ENCODE results near the gene SLC44A2. TPM values are rescaled to one million over a fixed set of nuclear protein-coding genes. Genes with fewer than 3 reads are reported as not detected.

The SLC44A2 gene
- polyA plus RNA-seq, 1 donor (not counting 4 experiments of a cell fraction or from before 2014, with no cell fraction given), result 94.7 TPM

- Histone ChIP-seq H3K9ac (ENCODE audit: control insufficient read depth, extremely low read depth, insufficient read depth, low read length) (no peak overlapping the region), H3K27me3 (ENCODE audit: control insufficient read depth, extremely low read depth, insufficient read depth, low read length) (no peaks in the 10 kb centered on the region), H3K4me3 (ENCODE audit: control insufficient read depth in 2 of 3, extremely low read depth in 1 of 3, insufficient read depth in 2 of 3, low read depth in 1 of 3, low read length in 3 of 3) (no peak overlapping the region), H3K9me1 (ENCODE audit: control insufficient read depth, extremely low read depth, insufficient read depth, low read length) (no peaks in the 10 kb centered on the region), H3K4me1 (ENCODE audit: control insufficient read depth, extremely low read depth, insufficient read depth, low read length) (peaks cover 12% of the 10 kb centered on the region), H3K27ac (ENCODE audit: control insufficient read depth, insufficient read depth, low read length) (no peak overlapping the region), H3K9me3 (ENCODE audit: control insufficient read depth, low read depth, low read length) (no peaks in the 10 kb centered on the region), H3K4me2 (ENCODE audit: control insufficient read depth, extremely low read depth, insufficient read depth, low read depth, low read length) (no peak overlapping the region), H4K20me1 (ENCODE audit: control insufficient read depth, extremely low read depth, insufficient read depth, low read length) (peaks cover 26% of the 10 kb centered on the region), H3K36me3 (ENCODE audit: control insufficient read depth in 2 of 2, extremely low read depth in 1 of 2, insufficient read depth in 2 of 2, low read length in 2 of 2) (peaks cover 40 to 48% of the 10 kb centered on the region in 2 experiments), H2AFZ (ENCODE audit: control insufficient read depth, low read length) (no peak overlapping the region), H3K79me2 (ENCODE audit: control insufficient read depth, insufficient read depth, low read length) (peaks cover 5% of the 10 kb centered on the region)
- no peak for FAIRE-seq
- TF ChIP-seq EZH2 (IDR thresholded peaks at IDR 0.05; ENCODE audit: low read length) (no peak), CTCF (optimal IDR thresholded peaks at IDR 0.05 in 1 of 3, IDR thresholded peaks at IDR 0.05 in 1 of 3, conservative IDR thresholded peaks at IDR 0.05 in 1 of 3; ENCODE audit: extremely low read depth in 1 of 3, insufficient read depth in 2 of 3, low read length in 3 of 3) (no peak)
- dilution Hi-C loops (cut with MboI; ENCODE audit: extremely low pct_ligation_motif_present, low sequenced_read_pairs), result no loop called here
- no peak for DNase-seq (ENCODE audit: low read depth, low spot score)
Observed at GRCh38 chr19:10691178-10691881, 66.0 kb downstream of the SLC44A2 start.

GRCh38 chr19:10691883-10692282, 66.5 kb downstream of the SLC44A2 start:
- H3K36me3 ChIP-seq (ENCODE audit: control insufficient read depth in 2 of 2, extremely low read depth in 1 of 2, insufficient read depth in 2 of 2, low read length in 2 of 2), result peaks cover 40 to 46% of the 10 kb centered on the region in 2 experiments

More at GRCh38 chr19:10691883-10692282, 66.5 kb downstream of the SLC44A2 start:
- H3K79me2 ChIP-seq (ENCODE audit: control insufficient read depth, insufficient read depth, low read length), result peaks cover 5% of the 10 kb centered on the region
- dilution Hi-C loops (cut with MboI; ENCODE audit: extremely low pct_ligation_motif_present, low sequenced_read_pairs), result no loop called here
- no peaks in the 10 kb centered on the region for H3K9me3 ChIP-seq (ENCODE audit: control insufficient read depth, low read depth, low read length)
- no peak overlapping the region for H3K27ac ChIP-seq (ENCODE audit: control insufficient read depth, insufficient read depth, low read length)
- peaks cover 22% of the 10 kb centered on the region for H4K20me1 ChIP-seq (ENCODE audit: control insufficient read depth, extremely low read depth, insufficient read depth, low read length)
- H3K4me3 ChIP-seq (ENCODE audit: control insufficient read depth in 2 of 3, extremely low read depth in 1 of 3, insufficient read depth in 2 of 3, low read depth in 1 of 3, low read length in 3 of 3), result no peak overlapping the region
- TF ChIP-seq CTCF (optimal IDR thresholded peaks at IDR 0.05 in 1 of 3, IDR thresholded peaks at IDR 0.05 in 1 of 3, conservative IDR thresholded peaks at IDR 0.05 in 1 of 3; ENCODE audit: extremely low read depth in 1 of 3, insufficient read depth in 2 of 3, low read length in 3 of 3) (no peak), EZH2 (IDR thresholded peaks at IDR 0.05; ENCODE audit: low read length) (no peak)
- FAIRE-seq (no peak), DNase-seq (ENCODE audit: low read depth, low spot score) (no peak)
- H2AFZ ChIP-seq (ENCODE audit: control insufficient read depth, low read length), result no peak overlapping the region
- H3K9me1 ChIP-seq (ENCODE audit: control insufficient read depth, extremely low read depth, insufficient read depth, low read length), result no peaks in the 10 kb centered on the region
- no peak overlapping the region for H3K9ac ChIP-seq (ENCODE audit: control insufficient read depth, extremely low read depth, insufficient read depth, low read length)
- H3K4me2 ChIP-seq (ENCODE audit: control insufficient read depth, extremely low read depth, insufficient read depth, low read depth, low read length), result no peak overlapping the region
- H3K27me3 ChIP-seq (ENCODE audit: control insufficient read depth, extremely low read depth, insufficient read depth, low read length), result no peaks in the 10 kb centered on the region
- H3K4me1 ChIP-seq (ENCODE audit: control insufficient read depth, extremely low read depth, insufficient read depth, low read length), result peaks cover 10% of the 10 kb centered on the region
